ENCODE results near the gene PRTG. TPM values are rescaled to one million over a fixed set of nuclear protein-coding genes. Genes with fewer than 3 reads are reported as not detected.

PRTG gene
- total and polyA plus RNA-seq, 2 experiments from 2014 or later = 0.63 to 3.4 TPM

GRCh38 chr15:55618387-55618786, 124.6 kb downstream of the PRTG start:
- H3F3A ChIP-seq (replicated peaks; ENCODE audit: low read depth) = no peaks in the 10 kb centered on the region
- no peak overlapping the region for H3K27ac Mint-ChIP-seq
- no peak overlapping the region for H3K4me2 ChIP-seq
- H3K27ac ChIP-seq (ENCODE audit: low read depth) = no peak overlapping the region
- H3K36me3 ChIP-seq (ENCODE audit: insufficient read depth) = no peaks in the 10 kb centered on the region
- H2AFZ ChIP-seq = no peak overlapping the region
- no peak overlapping the region for H3K4me3 Mint-ChIP-seq
- no peaks in the 10 kb centered on the region for H3K36me3 Mint-ChIP-seq (ENCODE audit: low read depth)
- no peak overlapping the region for H3K4me3 ChIP-seq
- peaks cover 2% of the 10 kb centered on the region for H3K27me3 Mint-ChIP-seq (ENCODE audit: insufficient read depth, low read depth, poor library complexity)
- ATAC-seq (no peak; the same call in 2 of the 3 replicates), DNase-seq (ENCODE audit: low spot score) (no peak)
- H3K27me3 ChIP-seq (ENCODE audit: insufficient read depth) = no peaks in the 10 kb centered on the region
- H3K79me2 ChIP-seq (replicated peaks; ENCODE audit: insufficient read depth) = no peaks in the 10 kb centered on the region
- TF ChIP-seq ETS1 (IDR thresholded peaks at IDR 0.05) (no peak), POLR2AphosphoS5 (IDR thresholded peaks at IDR 0.05; ENCODE audit: low read depth) (no peak), ZNF462 (CRISPR knock-in tag; IDR thresholded peaks at IDR 0.05) (no peak), CTCF (conservative IDR thresholded peaks at IDR 0.05; ENCODE audit: low read depth in 2 of 2) (no peak), EZH2 (IDR thresholded peaks at IDR 0.05; ENCODE audit: low read depth, unreplicated experiment) (no peak), JUNB (IDR thresholded peaks at IDR 0.05; ENCODE audit: unreplicated experiment) (no peak), ZNF331 (CRISPR knock-in tag; IDR thresholded peaks at IDR 0.05; ENCODE audit: low read depth) (no peak), REST (IDR thresholded peaks at IDR 0.05; ENCODE audit: unreplicated experiment) (no peak), EZH2phosphoT487 (IDR thresholded peaks at IDR 0.05; ENCODE audit: unreplicated experiment) (no peak)
- H4K20me1 ChIP-seq (replicated peaks; ENCODE audit: insufficient read depth) = no peaks in the 10 kb centered on the region
- H3K9me3 Mint-ChIP-seq = no peaks in the 10 kb centered on the region
- H3K4me1 Mint-ChIP-seq = peaks cover 15% of the 10 kb centered on the region
- peaks cover 9% of the 10 kb centered on the region; the same call in 1 of the 2 replicates for H3K4me1 ChIP-seq (ENCODE audit: insufficient read depth)
- no peaks in the 10 kb centered on the region for H3K9me2 ChIP-seq (ENCODE audit: insufficient read depth)

Measured in GM23338 (cell line).